K562 (cell line): ENCODE data around the gene TRMT1. TPM values are rescaled to one million over a fixed set of nuclear protein-coding genes. Genes with fewer than 3 reads are reported as not detected.

Experiments
- CREM ChIP-seq: IDR thresholded peaks from 2 replicates; pipeline ENCODE4 v1.6.1; 2014; ENCODE audit warnings: antibody characterized with exemption, low read depth
- FOXJ3 ChIP-seq: sonication (generic); formaldehyde crosslinking; IDR thresholded peaks from 2 replicates; pipeline ENCODE4 v1.4.0; 2020; ENCODE audit warnings: mild to moderate bottlenecking, missing genetic modification reagents
- GABPB1 ChIP-seq: sonication (generic); formaldehyde crosslinking; IDR thresholded peaks from 2 replicates; pipeline ENCODE4 v1.8.0; 2022; ENCODE audit warnings: mild to moderate bottlenecking, missing genetic modification reagents
- HMGN3 ChIP-seq: IDR thresholded peaks from 2 replicates; pipeline ENCODE4 v1.6.1; 2011; ENCODE audit warnings: borderline replicate concordance, low read depth, mild to moderate bottlenecking, mixed read lengths, low read length; ENCODE audit not compliant: insufficient read length; ENCODE audit errors: extremely low read depth
- MEF2D ChIP-seq: conservative IDR thresholded peaks from 2 replicates; pipeline ENCODE4 v1.6.1; 2016; ENCODE audit warnings: low read depth, missing genetic modification characterization, missing compliant biosample characterization
- MTA3 ChIP-seq: fragments of 450-650 bp; formaldehyde crosslinking; IDR thresholded peaks from 2 replicates; pipeline ENCODE4 v1.6.1; 2017; ENCODE audit warnings: mild to moderate bottlenecking, borderline replicate concordance
- RNF219 ChIP-seq: fragments of 250-450 bp; sonication (Bioruptor Pico); IDR thresholded peaks from 2 replicates; pipeline ENCODE4 v1.5.0; 2022; ENCODE audit warnings: mild to moderate bottlenecking
- ZNF232 ChIP-seq: sonication (generic); formaldehyde crosslinking; IDR thresholded peaks from 2 replicates; pipeline ENCODE4 v1.8.0; 2022; ENCODE audit warnings: mild to moderate bottlenecking, missing genetic modification reagents
- ZNF239 ChIP-seq: fragments of 250-450 bp; sonication (Bioruptor Pico); IDR thresholded peaks from 2 replicates; pipeline ENCODE4 v1.4.0; 2020; ENCODE audit warnings: mild to moderate bottlenecking
- ZNF253 ChIP-seq: fragments of 250-450 bp; sonication (Bioruptor Pico); conservative IDR thresholded peaks from 2 replicates; pipeline ENCODE4 v1.6.1; 2021; ENCODE audit warnings: mild to moderate bottlenecking
- ZNF3 ChIP-seq: fragments of 250-450 bp; sonication (Bioruptor Pico); IDR thresholded peaks from 2 replicates; pipeline ENCODE4 v1.5.0; 2021; ENCODE audit warnings: mild to moderate bottlenecking, moderate library complexity
- ZNF695 ChIP-seq: fragments of 450-650 bp; formaldehyde crosslinking; IDR thresholded peaks from 2 replicates; pipeline ENCODE4 v1.4.0; 2020; ENCODE audit warnings: mild to moderate bottlenecking, moderate library complexity
- polyA plus RNA-seq, 8 experiments: library from polyadenylated mRNA; depleted of rRNA in 4 of 8; stranded (reverse) in 5 of 8; unstranded in 3 of 8; fragments of >200 nt; fragmentation: Nextera tagmentation in 2 of 8; fragmentation: Illumina TruSeq in 1 of 8; extraction: Ambion mirVana in 2 of 8; extraction: Trizol in 1 of 8; gene quantifications; 2 replicates each; pipeline versions ENCODE4 v1.2.1 to v1.2.3, GENCODE V29; 2011 to 2014; ENCODE audit warnings: inconsistent platforms in 1 of 8, missing spikeins in 1 of 8
- total RNA-seq, 7 experiments: library from RNA; depleted of rRNA in 6 of 7; stranded (reverse); fragments of >200 nt in 6 of 7; fragmentation: Illumina TruSeq in 2 of 7; extraction: Trizol in 2 of 7; gene quantifications; 2 replicates each; pipeline versions ENCODE4 v1.2.1 to v1.2.3, GENCODE V29; 2011 to 2021; ENCODE audit warnings: low replicate concordance in 1 of 7
- TF ChIP-seq, protein P1 (sequence below): fragments of 450-650 bp; IDR thresholded peaks from 2 replicates; pipeline ENCODE4 v1.6.1; 2017; ENCODE audit warnings: antibody characterized with exemption, mild to moderate bottlenecking
- TF ChIP-seq, protein P2 (sequence below): IDR thresholded peaks from 2 replicates; pipeline ENCODE4 v1.6.1; 2012; ENCODE audit warnings: low read depth, low read length, improper control_type of control experiment, borderline replicate concordance
- TF ChIP-seq, protein P3 (sequence below): sonication (generic); formaldehyde crosslinking; IDR thresholded peaks from 2 replicates; pipeline ENCODE4 v1.9.0; 2022; ENCODE audit warnings: mild to moderate bottlenecking, missing genetic modification reagents
- TF ChIP-seq, protein P4 (sequence below): sonication (generic); formaldehyde crosslinking; IDR thresholded peaks from 2 replicates; pipeline ENCODE4 v1.8.0; 2022; ENCODE audit warnings: mild to moderate bottlenecking, missing genetic modification reagents, borderline replicate concordance

The TRMT1 gene
- total and polyA plus RNA-seq, 9 of the 15 experiments (the other 6 are each of a cell fraction or from before 2014, with no cell fraction given): 5.8 to 158 (median 54.3) TPM

DNA sequence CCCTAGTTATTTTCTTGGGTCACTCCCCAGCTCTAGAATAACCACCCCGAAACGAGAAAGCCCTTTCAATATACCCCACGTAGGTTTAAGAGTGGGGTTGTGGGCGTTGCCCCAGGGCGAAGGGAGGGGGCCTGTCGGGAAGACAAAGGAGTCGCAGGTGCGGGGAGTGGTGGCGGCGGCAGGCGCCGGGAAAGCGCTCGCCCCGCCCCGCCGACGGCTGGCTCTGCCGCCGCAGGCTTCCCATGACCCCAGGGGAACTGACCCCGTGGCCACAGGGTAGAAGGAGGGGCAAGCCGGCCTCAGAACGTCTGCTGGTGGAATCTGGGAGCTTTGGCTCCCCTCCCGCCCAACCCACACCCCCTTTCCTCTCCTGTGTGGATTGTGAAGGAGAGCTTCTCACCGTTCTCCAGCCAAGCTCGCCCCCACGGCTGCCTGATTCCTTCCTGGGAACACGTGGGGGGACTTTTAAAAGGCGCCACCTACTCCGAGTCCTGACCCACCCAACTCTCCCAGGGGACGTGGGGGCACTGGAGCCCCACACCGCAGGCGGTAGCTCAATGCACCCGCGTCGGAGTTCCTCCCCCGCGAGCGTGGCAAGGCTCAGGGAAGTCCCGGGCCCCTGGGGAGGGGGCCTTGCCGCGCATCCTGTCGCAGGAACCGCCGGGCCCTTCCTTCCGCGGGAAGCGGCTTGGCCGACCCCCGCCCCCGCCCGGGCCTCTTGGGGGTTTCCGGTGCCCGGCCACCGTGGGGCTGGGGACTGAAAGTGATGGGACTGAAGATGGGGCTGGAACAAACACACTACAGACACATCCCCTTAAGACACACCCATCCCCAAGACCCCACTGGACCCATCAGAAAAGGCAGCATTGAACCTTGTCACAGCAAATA lies 39.2 kb upstream of the TRMT1 start (continued):
- TF ChIP-seq, protein P1, sequence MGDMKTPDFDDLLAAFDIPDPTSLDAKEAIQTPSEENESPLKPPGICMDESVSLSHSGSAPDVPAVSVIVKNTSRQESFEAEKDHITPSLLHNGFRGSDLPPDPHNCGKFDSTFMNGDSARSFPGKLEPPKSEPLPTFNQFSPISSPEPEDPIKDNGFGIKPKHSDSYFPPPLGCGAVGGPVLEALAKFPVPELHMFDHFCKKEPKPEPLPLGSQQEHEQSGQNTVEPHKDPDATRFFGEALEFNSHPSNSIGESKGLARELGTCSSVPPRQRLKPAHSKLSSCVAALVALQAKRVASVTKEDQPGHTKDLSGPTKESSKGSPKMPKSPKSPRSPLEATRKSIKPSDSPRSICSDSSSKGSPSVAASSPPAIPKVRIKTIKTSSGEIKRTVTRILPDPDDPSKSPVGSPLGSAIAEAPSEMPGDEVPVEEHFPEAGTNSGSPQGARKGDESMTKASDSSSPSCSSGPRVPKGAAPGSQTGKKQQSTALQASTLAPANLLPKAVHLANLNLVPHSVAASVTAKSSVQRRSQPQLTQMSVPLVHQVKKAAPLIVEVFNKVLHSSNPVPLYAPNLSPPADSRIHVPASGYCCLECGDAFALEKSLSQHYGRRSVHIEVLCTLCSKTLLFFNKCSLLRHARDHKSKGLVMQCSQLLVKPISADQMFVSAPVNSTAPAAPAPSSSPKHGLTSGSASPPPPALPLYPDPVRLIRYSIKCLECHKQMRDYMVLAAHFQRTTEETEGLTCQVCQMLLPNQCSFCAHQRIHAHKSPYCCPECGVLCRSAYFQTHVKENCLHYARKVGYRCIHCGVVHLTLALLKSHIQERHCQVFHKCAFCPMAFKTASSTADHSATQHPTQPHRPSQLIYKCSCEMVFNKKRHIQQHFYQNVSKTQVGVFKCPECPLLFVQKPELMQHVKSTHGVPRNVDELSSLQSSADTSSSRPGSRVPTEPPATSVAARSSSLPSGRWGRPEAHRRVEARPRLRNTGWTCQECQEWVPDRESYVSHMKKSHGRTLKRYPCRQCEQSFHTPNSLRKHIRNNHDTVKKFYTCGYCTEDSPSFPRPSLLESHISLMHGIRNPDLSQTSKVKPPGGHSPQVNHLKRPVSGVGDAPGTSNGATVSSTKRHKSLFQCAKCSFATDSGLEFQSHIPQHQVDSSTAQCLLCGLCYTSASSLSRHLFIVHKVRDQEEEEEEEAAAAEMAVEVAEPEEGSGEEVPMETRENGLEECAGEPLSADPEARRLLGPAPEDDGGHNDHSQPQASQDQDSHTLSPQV: no peak
- TF ChIP-seq, protein P2, sequence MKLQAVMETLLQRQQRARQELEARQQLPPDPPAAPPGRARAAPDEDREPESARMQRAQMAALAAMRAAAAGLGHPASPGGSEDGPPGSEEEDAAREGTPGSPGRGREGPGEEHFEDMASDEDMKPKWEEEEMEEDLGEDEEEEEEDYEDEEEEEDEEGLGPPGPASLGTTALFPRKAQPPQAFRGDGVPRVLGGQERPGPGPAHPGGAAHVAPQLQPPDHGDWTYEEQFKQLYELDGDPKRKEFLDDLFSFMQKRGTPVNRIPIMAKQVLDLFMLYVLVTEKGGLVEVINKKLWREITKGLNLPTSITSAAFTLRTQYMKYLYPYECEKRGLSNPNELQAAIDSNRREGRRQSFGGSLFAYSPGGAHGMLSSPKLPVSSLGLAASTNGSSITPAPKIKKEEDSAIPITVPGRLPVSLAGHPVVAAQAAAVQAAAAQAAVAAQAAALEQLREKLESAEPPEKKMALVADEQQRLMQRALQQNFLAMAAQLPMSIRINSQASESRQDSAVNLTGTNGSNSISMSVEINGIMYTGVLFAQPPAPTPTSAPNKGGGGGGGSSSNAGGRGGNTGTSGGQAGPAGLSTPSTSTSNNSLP: no peak
- no peak for TF ChIP-seq MEF2D
- 0 out of 2 replicates have a peak, but pooled peaks have one; percentile 50 for TF ChIP-seq GABPB1 (CRISPR knock-in tag)
- peak; percentile 14; the same call in 1 of the 2 replicates for TF ChIP-seq CREM
- no peak for TF ChIP-seq FOXJ3 (CRISPR knock-in tag)
- TF ChIP-seq HMGN3: peak; percentile 89
- TF ChIP-seq, protein P3, sequence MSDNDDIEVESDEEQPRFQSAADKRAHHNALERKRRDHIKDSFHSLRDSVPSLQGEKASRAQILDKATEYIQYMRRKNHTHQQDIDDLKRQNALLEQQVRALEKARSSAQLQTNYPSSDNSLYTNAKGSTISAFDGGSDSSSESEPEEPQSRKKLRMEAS (CRISPR knock-in tag): peak; percentile 46
- 0 out of 2 replicates have a peak, but pooled peaks have one; percentile 71 for TF ChIP-seq ZNF3 (CRISPR knock-in tag)
- no peak for TF ChIP-seq RNF219 (CRISPR knock-in tag)
- peak; percentile 22; the same call in 1 of the 2 replicates for TF ChIP-seq ZNF253
- TF ChIP-seq MTA3: peak; percentile 81
- TF ChIP-seq, protein P4, sequence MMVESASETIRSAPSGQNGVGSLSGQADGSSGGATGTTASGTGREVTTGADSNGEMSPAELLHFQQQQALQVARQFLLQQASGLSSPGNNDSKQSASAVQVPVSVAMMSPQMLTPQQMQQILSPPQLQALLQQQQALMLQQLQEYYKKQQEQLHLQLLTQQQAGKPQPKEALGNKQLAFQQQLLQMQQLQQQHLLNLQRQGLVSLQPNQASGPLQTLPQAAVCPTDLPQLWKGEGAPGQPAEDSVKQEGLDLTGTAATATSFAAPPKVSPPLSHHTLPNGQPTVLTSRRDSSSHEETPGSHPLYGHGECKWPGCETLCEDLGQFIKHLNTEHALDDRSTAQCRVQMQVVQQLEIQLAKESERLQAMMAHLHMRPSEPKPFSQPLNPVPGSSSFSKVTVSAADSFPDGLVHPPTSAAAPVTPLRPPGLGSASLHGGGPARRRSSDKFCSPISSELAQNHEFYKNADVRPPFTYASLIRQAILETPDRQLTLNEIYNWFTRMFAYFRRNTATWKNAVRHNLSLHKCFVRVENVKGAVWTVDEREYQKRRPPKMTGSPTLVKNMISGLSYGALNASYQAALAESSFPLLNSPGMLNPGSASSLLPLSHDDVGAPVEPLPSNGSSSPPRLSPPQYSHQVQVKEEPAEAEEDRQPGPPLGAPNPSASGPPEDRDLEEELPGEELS (CRISPR knock-in tag): peak; percentile 82
- no peak for TF ChIP-seq ZNF695 (CRISPR knock-in tag)
- no peak for TF ChIP-seq ZNF232
- TF ChIP-seq ZNF239 (CRISPR knock-in tag): no peak
